GM23338 (cell line): ENCODE results near the gene ORAI2.
"Not testable (repeated sequence)": the region's sequence is repeated elsewhere in the genome, so short reads cannot be mapped to it uniquely, and the experiment has no call there.

Experiments used
- CREB1 ChIP-seq: fragments of 250-450 bp; sonication (Bioruptor Pico); IDR thresholded peaks from 2 replicates; pipeline ENCODE4 v1.5.0; 2020; ENCODE audit warnings: low read depth, mild to moderate bottlenecking, moderate library complexity
- CTCF ChIP-seq, 2 experiments: fragments of 200-600 bp in 1 of 2; sonication (generic) in 1 of 2; conservative IDR thresholded peaks; 2 replicates each; pipeline versions ENCODE4 v1.5.1 to v1.6.1; 2016 to 2017; ENCODE audit warnings: antibody characterized with exemption in 2 of 2, low read depth in 2 of 2, mild to moderate bottlenecking in 2 of 2, moderate library complexity in 1 of 2
- EZH2 ChIP-seq: fragments of 200-600 bp; sonication (generic); IDR thresholded peaks from one replicate; pipeline ENCODE4 v1.8.0; 2017; ENCODE audit warnings: antibody characterized with exemption, mild to moderate bottlenecking, low read depth; ENCODE audit not compliant: unreplicated experiment
- EZH2phosphoT487 ChIP-seq: fragments of 200-600 bp; sonication (generic); IDR thresholded peaks from one replicate; pipeline ENCODE4 v1.8.1; 2018; ENCODE audit warnings: antibody characterized with exemption; ENCODE audit not compliant: unreplicated experiment
- JUNB ChIP-seq: IDR thresholded peaks from one replicate; pipeline ENCODE4 v1.6.1; 2016; ENCODE audit warnings: antibody characterized with exemption; ENCODE audit not compliant: unreplicated experiment
- POLR2AphosphoS5 ChIP-seq: IDR thresholded peaks from 2 replicates; pipeline ENCODE4 v1.6.1; 2016; ENCODE audit warnings: antibody characterized with exemption, low read depth
- REST ChIP-seq: IDR thresholded peaks from one replicate; pipeline ENCODE4 v1.6.1; 2018; ENCODE audit warnings: antibody characterized with exemption; ENCODE audit not compliant: unreplicated experiment
- ZNF331 ChIP-seq: fragments of 250-450 bp; sonication (Bioruptor Pico); IDR thresholded peaks from 2 replicates; pipeline ENCODE4 v1.5.0; 2020; ENCODE audit warnings: low read depth, mild to moderate bottlenecking, moderate library complexity

GRCh38 chr7:102494473-102495149 lies 61.2 kb downstream of the ORAI2 start:
- not testable (repeated sequence) for TF ChIP-seq CTCF (conservative IDR thresholded peaks at IDR 0.05; ENCODE audit: low read depth in 2 of 2); POLR2AphosphoS5; EZH2phosphoT487; EZH2; ZNF331 (CRISPR knock-in tag); CREB1 (CRISPR knock-in tag); REST; JUNB
